NB4 (cell line): ENCODE results near the gene JOSD2.

Experiments
- CTCF ChIP-seq: IDR thresholded peaks from one replicate; pipeline ENCODE4 v1.5.1; 2012; ENCODE audit warnings: low read depth, low read length
- MAX ChIP-seq: IDR thresholded peaks from 2 replicates; pipeline ENCODE4 v1.6.1; 2011; ENCODE audit warnings: low read depth, low read length
- POLR2A ChIP-seq: IDR thresholded peaks from 2 replicates; pipeline ENCODE4 v1.6.1; 2011; ENCODE audit warnings: mild to moderate bottlenecking; ENCODE audit not compliant: insufficient read length; ENCODE audit errors: extremely low read depth

GRCh38 chr19:50535672-50536187 is 24.7 kb upstream of the JOSD2 start:
- TF ChIP-seq MAX: no peak
- no peak for TF ChIP-seq CTCF
- no peak for TF ChIP-seq POLR2A
